Germinal center (tissue), 1 donor: Measurements from ENCODE around the gene PLEKHS1.
"Not testable (repeated sequence)": the region's sequence is repeated elsewhere in the genome, so short reads cannot be mapped to it uniquely, and the experiment has no call there.

Experiments used
- DNase-seq: peaks from one replicate; pipeline ENCODE4 v3.0.0; 2012; ENCODE audit warnings: mixed read lengths, low spot score

The PLEKHS1 gene

DNA sequence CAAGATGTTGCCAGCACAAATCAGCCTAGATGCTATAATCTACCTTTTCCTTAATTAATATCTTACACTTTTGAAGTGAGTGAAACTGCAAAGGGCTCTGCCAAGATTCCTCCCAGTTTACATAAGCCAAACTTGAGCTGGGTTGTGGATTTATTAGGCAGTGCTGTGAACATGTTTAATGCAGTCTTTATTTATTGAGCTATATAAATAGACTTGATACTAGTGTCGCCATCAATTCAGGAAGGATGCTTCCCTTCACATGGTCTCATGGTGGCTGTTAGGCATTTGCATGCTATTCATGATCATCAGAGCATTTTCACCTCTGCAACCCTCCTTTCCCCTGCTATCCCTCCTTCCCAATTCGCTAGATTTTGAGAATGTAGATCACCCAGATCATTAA is 40.2 kb downstream of the PLEKHS1 start:
- DNase-seq = no peak

DNA sequence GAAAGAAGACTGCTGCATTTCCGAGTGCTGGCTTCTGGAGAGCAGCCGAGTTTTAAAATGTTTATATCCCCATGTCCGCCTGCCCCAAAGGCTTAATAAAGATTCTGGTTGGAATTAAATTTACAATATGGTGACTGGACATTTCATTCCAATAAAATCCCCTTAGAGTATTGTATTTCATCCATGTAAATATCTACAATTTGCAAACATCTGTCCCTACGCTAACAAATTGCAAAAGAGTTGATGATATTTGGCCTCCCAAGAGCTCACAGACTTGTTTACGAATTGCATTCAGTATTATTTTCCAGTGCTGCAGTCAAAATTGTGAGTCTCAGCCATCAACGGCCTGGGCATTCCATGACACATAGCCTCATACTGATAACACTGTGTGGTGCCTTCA is 50.1 kb downstream of the PLEKHS1 start:
- no peak for DNase-seq

DNA sequence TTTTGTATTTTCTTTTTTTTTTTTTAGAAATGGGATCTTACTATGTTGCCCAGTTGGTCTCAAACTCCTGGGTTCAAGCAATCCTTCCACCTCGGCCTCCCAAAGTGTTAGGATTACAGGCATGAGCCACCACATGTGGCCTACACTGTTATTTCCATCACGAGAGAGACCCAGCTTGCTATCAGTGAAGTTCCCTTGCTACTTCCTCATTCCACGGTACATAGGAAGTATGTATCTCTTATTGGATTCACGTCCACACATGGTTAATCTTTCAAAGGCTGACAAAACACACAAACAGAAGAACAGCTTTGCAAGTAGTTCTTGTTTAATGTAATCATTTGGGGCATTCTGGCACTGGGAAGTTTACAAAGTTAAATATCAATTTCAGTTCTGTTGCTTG is 51.5 kb downstream of the PLEKHS1 start:
- DNase-seq = peak; percentile 8

DNA sequence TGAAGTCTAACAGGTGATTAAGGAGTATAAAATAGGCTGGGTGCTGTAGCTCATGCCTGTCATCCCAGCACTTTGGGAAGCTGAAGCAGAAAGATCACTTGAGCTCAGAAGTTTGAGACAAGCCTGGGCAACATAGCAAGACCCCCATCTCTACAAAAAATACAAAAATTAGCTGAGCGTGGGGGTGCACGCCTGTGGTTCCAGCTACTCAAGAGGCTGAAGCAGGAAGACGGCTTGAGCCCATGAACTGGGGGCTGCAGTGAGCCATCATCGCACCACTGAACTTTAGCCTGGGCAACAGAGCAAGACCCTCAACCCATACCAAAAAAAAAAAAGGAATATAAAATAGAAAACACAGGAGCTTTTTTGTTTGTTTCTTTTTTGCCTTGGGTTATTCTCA is 55.0 kb downstream of the PLEKHS1 start:
- DNase-seq = no peak

DNA sequence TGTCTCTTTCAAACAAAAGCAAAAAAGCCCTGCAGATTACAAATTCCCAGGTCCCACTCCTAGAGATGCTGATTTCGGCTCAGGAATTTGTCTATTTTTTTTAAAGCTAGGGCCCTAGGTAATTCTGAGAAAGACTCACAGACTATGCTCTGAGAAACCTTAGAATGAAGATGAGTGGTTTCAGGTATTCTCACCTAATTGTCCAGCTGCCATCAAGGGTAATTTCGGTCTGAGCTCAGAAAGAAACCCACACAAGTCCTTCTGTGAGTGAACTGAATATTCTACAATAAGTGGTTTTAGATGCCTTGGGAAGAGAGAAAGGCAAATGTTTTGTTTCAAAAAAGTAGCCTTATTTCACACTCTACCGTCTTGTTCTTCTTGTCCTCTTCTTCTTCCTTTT is 56.7 kb downstream of the PLEKHS1 start:
- no peak for DNase-seq

DNA sequence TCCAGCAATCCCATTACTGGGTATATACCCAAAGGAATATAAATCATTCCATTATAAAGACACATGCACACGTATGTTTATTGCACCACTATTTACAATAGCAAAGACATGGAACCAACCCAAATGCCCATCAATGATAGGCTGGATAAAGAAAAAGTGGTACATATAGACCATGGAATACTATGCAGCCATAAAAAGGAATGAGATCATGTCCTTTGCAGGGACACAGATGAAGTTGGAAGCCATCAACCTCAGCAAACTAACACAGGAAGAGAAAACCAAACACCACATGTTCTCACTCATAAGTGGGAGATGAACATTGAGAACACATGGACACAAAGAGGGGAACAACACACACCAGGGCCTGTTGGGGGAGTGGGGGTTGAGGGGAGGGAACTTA is 63.2 kb downstream of the PLEKHS1 start:
- not testable (repeated sequence) for DNase-seq

DNA sequence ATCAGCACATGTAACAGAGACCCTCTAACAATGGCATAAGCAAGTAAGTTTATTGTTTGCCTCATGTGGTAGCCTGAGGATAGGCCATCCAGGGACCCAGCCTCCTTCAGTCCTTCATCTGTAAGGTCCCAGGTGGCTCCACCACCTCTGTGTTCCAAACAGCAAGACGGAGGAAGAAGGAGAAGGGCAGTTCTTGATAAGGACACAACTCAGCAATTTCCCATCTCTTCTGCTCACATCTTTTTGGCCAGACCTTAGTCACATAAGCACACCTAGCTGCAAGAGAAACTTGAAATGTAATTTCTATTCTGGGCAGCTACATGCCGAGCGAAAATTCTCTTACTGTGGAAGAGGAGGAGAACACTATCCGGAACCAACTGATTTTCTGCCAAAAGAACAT is 68.5 kb downstream of the PLEKHS1 start:
- DNase-seq = no peak

DNA sequence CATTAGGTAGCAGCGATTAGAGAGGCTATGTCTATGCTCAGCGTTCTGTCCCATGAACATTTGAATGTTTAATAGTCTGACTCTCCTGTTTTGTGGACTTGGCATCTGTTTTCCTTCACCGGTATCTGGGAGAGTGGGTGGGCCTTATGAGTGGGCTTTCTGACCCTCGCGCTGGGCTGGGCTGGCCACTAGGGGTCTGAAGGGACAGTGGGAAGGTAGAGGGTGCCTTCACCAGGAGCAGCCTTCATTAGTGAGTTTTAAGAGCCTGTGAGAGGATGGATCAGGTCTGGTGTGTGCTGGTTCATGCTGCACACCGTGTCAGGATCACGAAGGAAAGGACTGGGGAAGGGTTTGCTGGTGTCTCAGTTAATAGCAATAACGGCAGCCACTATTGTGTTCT is 69.0 kb downstream of the PLEKHS1 start:
- no peak for DNase-seq

DNA sequence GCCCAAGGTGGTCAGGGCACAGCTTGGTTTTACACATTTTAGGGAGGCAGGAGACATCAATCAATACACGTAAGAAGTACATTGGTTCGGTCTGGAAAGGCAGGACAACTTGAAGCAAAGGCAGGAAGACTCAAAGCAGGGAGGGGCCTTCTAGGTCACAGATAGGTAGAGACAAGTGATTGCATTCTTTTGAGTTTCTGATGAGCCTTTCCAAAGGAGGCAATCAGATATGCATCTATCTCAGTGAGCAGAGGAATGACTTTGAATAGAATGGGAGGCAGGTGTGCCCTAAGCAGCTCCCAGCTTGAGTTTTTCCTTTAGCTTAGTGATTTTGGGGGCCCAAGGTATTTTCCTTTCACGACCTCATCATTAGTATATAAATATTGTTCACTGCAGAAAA is 69.8 kb downstream of the PLEKHS1 start:
- DNase-seq = not testable (repeated sequence)

DNA sequence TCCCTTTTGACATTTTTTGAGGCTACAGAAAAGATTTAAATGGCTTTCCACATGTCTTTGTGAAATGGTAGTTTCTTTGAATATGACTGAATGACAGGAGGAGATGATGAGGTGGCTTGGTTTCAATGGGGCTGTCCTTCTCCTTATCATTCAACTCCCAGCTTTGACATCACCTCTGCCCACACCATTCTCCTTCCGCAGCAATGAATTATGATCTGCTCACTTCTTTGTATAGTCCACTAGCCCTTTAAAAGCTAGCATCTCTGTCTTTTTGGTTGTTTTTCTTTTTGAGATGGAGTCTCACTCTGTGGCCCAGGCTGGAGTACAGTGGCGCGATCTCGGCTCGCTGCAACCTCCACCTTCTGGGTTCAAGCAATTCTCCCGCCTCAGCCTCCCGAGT is 70.7 kb downstream of the PLEKHS1 start:
- DNase-seq = no peak

DNA sequence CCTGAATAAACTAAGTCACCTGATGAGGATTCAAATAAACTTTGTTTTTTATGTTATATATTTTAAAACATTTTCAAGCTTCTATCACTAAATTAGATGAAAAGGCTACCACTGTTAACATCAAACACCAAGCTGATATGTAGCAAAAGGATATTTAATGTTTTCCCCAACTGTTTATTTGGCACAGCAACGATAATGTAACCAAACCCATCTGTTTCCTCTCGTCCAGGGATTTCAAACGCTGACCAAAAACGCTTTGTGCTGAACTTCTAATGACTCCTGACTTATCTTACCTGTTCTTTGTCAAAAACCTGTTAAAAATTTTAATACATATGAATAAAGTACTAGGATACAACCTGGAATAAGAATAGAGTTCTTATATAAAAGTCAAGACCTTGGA is 71.9 kb downstream of the PLEKHS1 start:
- DNase-seq = no peak

DNA sequence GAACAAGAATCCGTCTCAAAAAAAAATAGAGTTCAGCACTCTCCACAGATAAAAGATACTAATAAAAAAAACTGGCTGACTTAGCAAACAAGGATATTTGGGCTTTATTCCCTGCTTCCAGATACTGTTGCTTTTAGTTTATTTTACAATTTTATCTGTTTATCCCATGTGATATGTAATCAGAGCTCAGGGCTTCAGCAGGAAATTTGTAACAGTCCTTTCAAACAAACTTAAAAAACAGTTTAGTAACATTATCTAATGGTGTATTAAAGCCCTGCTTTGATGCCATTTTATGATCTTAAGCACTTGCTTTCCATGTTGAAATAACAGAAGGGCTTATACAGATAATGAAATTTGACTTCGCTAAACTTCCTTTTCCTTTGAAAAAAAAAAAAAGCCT is 74.3 kb downstream of the PLEKHS1 start:
- DNase-seq = no peak

DNA sequence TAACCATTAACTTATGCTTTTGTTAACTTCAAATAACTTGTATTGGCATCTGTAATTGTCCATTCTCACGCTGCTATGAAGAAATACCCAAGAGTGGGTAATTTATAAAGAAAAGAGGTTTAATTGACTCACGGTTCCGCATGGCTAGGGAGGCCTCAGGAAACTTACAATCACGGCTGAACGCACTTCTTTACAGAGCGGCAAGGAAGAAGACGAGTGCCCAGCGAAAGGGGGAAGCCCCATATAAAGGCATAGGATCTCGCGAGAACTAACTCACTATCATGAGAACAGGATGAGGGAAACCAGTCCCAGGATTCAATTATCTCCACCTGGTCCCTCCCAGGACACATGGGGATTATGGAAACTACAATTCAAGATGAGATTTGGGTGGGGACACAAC is 77.1 kb downstream of the PLEKHS1 start:
- DNase-seq = not testable (repeated sequence)
